Myocyte (in vitro differentiated cells): Measurements from ENCODE around the gene DOCK1. TPM values are rescaled to one million over a fixed set of nuclear protein-coding genes. Genes with fewer than 3 reads are reported as not detected.

Experiments
- DNase-seq: peaks from one replicate; pipeline ENCODE4 v3.0.0-alpha.2; 2012; ENCODE audit warnings: low read depth
- total RNA-seq: library from RNA; depleted of rRNA; stranded (reverse); fragments of >200 nt; gene quantifications from 2 replicates; pipeline ENCODE4 v1.2.3, GENCODE V29; 2014

Gene DOCK1
- total RNA-seq, 1 donor from 2014 or later = 35.1 TPM

DNA sequence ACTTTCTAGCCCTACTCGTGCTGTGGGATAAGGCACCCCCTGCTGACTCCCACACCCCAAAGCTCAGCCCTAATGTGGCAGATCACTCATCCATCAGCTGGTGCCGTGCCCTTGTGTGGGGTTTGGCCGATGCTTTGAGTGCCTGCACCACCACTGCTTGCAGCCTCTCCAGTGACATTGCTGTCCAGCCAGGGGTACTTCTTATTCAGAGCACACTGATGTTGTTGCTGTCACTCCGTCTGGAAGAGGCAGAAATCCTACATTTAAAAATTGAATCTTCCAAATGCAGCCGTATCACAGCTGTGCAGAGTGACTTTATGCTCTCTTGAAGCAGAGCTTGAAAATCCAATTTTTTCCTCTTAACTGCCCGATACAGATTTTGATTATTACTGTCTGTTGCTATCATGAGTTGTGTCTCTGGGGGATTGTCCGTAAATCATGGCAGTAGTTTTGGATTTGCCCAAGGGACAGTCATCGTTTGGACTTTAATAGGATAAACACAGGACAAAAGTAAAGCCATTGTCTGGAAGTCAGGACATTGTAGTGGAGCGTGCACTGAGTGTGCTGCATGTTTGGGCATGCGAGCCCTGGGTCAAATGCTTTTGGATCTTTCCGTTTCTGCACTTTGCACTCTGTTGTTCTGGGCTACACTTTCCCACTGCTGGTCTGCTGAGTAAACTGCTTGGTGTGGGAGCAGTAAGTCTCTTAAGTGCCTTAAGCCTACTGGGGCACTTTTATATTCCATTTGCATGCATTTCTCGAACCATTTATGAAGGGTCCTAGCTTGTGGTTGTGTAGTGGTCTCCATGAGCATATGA is 128.2 kb downstream of the DOCK1 start:
- no peak for DNase-seq

DNA sequence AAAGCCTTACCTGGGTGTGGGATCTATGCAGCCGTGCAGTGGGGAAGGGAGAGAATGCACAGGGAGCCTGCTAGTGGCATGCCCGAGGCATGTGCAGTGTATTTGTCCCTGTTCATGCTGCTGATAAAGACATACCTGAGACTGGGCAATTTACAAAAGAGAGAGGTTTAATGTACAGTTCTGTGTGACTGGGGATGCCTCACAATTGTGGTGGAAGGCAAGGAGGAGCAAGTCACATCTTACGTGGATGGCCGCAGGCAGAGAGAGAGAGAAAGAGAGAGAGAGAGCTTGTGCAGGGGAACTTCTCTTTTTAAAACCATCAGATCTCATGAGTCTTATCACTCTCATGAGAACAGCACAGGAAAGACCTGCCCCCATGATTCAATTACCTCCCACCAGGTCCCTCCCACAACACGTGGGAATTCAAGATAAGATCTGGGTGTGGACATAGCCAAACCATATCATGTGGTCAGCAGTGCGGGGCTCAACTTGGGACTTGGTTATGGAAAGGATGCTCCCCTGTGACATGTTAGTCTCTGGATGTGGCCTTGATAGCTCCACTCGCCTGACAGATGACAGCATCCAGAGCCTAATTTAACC is 128.9 kb downstream of the DOCK1 start:
- no peak for DNase-seq

DNA sequence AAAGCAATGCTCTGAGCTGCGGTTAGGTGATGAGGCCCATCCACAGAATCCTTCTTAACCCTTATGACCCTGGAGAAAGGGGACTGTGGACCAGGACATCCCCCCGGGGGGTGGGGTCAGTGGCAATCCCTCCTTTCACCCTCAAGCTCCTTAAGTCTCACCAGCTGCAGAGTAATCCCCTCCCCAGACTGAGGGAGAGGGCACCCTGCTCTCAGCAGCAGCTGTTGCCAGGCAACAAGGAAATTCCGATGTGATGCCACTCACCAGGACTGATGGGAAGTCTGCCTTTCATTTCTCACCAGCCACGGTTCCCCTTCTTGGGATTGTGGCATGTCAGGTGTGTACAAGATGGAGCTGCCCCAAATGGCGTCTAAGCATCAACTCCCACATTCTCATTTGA is 129.6 kb downstream of the DOCK1 start:
- DNase-seq = no peak

DNA sequence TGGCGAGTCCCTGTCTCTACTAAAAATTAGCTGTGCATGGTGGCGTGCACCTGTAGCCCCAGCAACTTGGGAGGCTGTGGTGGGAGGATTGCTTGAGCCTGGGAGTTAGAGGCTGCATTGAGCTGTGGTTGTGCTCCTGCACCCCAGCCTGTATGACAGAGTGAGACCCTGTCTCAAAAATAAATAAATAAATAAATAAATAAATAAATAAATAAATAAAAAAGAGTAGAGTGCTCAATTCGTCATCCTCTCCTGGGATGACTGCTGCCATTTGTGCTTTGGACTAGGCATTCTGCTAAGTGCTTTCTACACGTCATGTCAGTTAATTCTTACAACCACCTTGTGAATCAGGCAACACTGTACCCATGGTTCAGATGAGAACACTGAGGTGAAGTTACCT is 130.6 kb downstream of the DOCK1 start:
- DNase-seq = no peak

DNA sequence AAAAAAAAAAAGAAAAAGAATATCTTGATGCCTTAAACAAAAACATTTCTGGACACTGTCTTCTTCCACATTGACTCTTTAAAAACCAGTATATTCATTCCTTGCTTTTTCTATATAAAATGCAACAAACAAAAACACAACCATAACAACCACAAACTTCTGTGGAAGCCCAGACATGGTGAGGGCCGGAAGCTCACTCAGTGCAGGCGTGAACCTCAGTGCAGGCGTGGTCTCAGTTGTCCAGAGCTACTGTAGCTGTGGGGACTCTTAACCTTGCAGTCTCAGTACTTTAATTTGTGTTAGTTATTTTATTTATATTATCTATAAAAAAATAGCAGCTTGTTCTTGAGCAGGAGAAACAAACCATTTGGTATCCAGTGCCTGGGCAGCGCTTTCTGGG is 131.8 kb downstream of the DOCK1 start:
- DNase-seq = no peak

DNA sequence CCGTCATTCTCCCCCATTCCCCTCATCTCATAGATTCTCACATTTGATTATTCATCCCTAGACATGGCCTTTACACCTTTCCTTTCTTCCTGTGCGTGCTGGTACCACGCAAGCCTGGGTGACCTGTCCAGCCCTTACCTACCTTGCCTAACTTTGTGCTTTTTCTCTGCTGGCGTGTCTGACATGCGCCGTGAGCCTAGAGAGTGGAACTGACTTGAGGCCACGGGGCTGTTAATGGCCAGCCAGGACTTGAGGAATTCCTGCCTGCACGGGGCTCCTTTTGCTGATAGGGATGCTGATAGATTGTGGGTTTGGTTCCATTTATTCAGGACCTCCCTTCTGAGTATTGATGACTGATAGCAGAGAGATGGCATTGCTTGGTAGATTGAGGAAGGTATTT is 134.2 kb downstream of the DOCK1 start:
- no peak for DNase-seq

DNA sequence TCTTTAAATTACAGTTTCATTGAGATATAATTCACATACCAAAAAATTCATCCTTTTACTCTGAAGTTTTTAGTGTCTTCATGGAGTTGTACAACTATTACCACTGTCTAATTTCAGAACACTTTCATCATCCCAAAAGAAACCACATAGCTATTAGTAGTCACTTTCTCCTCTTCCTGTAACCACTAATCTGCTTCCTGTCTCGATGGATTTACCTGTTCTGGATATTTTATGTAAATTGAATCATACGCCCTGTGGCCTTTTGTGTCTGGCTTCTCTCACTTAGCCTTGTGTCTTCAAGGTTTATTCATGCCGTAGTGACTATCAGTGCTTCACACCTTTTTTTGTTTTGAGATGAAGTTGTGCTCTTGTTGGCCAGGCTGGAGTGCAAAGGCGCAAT is 135.5 kb downstream of the DOCK1 start:
- DNase-seq = no peak

DNA sequence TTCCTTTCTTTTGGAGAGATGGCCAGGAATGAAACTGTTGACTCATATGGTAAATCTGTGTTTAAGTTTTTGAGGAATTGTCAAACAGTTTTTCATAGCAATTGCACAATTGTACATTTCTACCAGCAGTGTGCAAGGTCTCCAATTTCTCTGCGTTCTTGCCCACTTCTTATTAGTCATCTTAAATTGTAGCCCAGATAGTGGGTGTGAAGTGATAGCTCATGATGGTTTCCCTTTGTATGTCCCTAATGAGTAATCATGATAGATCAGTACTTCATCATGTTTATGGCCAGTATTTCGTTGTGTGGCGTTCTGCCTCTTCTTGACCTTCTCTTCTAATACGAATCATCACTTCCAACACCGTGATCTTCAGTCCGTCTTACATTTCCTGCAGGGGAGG is 136.3 kb downstream of the DOCK1 start:
- no peak for DNase-seq

DNA sequence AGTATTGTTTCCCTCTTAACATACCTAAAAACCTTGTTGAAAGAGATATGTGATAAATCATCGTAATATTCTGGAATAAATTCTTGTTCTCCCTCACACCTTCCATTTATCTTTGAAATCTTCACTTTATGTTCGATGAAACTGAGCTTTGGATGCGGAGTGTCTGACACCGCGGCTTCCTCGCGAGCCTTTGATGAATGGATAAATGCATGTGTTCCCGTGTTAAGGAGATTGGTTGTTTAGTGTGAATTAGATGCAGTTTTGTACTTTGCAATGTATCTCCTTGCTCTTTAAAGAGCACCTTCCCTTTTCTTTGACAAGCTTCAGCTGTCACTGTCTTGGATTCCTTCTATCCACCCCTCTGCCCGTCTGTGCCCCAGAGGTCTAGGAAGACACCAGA is 138.1 kb downstream of the DOCK1 start:
- DNase-seq = no peak

DNA sequence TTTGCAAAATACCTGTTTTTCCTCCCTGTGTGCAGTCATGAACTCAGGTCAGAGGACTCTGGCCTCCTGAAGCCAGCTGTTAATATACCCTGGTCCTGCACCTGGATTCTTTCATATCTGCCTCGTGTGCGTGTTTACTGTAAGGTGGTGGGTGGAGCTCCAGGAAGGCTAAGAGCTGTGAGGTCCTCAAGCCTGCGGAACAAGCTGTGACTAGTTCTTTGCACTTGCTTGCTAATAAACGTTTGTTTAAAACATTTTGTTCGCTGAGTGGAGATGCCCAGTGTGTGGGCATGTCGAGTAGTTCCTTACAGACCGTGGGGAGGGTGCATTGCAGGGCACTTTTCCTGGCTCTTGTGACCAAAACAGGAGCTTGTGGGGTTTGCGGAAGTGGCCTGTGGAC is 139.0 kb downstream of the DOCK1 start:
- DNase-seq = no peak

DNA sequence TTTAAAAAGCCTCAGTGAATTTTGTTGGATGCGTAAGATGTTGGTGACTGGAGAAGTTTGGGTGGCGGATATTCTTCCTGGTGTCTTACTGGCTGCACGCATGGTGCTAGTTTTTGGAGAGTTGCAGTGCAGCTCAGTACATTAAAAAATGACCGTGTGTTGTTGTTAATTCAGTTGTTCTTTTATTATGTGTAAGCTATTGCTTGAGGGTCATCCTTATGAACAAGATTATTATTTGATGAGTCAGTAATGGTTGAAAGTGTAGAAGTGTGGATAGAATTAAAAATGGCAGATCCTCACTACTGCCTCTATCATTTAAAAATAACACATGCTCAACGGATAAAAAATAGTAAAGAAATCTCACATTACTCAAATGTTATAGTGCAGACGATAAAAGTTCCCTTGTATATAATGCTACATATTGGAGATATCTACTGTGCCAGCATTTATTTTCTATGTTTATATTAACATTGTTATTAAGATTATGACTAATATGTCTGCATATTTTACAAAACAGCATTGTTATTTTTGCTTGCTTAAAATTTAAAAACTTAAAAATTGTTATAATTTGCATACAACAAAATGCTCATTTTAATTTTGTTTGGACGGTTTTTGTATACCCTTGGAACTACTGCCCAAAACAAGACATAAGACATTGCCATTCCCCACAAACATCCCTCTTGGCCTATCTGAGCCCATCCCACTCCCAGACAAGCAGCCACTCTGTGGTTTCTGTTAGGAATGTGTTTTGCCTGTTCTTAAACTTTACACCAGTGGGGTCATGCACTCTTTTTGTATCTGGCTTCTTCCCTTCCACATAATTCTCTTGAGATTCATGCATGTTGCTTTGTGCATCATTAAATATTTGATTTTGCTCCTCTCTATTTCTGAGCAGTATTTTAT is 142.0 kb downstream of the DOCK1 start:
- DNase-seq = peak; percentile 70

DNA sequence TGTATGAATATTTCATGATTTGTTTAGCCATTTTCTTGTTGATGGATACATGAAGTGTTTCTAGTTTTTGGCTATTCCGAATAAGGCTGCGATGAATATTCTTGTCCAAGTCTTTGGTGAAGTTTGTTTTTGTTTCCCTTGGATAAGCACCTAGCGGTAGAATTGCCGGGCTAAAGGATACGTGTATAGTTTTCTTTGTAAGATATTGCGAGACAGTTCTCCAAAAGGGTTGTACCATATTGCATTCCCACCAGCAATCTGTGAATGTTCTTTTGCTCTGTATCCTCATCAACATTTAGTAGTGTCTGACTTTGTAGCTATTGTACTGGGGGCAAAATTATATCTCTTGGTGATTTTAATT is 142.6 kb downstream of the DOCK1 start:
- DNase-seq = no peak

DNA sequence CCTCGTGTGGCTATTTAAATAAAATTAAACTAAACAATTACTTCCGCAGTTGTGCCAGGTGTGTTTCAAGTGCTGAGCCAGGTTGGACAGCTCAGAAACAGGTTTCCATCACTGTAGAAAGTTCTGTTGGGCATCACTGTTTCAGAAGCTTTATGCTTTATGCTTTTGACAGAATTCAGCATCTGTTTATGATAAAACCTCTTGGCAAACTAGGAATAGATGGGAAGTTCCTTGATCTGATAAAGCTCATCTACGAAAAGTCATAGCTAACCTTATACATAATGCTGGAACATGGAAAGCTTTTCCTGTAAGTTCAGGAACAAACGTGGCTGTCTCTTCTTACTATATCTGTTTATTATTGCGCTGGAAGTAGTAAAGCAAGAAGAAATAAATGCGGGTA is 143.4 kb downstream of the DOCK1 start:
- DNase-seq = no peak

DNA sequence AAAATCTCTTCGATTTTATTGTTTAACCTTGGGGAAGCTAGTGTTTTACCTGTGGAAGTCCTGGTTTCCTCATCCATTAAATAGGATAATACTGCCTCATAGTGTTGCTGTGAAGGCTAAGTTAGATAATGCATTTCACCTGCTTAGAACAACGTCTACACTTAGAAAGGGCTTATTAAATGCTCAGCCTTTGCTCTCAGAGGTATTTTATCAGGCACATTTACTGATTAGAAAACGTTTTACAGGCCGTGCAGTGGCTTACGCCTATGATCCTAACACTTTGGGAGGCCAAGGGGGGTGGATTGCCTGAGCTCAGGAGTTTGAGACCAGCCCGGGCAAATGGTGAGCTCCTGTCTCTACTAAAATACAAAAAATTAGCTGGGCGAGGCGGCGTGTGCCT is 146.8 kb downstream of the DOCK1 start:
- no peak for DNase-seq

DNA sequence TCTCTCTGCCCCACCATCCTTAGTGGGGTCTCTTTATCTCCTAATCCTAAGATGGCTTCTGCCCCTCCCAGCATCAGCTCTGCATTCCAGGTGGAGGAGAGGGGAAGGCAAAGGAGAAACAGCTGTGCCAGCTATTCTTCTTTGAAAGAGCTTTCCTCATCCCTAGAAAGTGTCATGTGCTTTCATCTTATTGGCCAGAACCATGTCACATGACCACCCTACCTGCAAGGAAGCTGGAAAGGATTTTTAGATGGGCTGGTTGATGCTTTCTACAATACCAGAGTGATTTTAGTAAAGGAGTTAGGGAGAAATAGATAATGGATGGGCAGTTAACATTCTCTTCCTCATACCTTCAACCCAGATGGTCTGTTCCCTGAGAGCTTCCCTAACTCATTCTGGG is 150.0 kb downstream of the DOCK1 start:
- no peak for DNase-seq

DNA sequence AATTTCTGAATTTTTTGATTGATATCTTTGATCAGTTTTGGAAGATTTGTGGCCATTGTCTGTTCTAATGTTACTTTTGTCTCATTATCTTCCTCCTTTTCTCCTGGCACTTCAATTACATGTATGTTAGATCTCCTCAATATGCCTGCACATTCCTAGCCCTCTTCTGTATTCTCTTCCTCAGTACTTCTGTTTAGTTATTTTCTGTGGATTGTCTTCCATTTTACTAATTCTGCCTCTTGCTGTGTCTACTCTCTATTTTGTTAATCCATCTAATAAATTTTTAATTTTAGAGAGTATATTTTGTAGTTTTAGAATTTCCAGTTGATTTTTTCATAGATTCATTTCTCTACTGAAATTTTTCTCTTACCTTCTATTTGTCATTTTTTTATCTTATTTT is 154.1 kb downstream of the DOCK1 start:
- DNase-seq = no peak

DNA sequence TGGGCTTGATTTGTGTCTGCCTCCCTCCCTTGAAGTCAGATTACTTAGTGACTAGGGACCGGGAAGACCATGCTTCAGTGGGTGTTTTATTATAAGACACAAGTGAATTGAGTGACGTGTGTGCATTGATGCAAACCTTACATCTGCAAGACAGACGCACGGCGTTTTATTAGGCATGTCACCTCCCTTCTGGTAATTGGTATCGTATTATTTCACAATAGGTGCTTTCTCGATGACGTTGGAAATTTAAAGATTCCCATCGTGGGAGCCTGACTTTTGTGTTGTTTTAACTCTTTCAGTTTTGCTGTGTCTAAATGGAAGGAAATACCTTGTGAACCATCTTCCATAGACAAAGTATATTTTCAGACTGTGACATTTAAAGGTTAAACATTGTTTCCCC is 158.5 kb downstream of the DOCK1 start:
- DNase-seq = no peak

DNA sequence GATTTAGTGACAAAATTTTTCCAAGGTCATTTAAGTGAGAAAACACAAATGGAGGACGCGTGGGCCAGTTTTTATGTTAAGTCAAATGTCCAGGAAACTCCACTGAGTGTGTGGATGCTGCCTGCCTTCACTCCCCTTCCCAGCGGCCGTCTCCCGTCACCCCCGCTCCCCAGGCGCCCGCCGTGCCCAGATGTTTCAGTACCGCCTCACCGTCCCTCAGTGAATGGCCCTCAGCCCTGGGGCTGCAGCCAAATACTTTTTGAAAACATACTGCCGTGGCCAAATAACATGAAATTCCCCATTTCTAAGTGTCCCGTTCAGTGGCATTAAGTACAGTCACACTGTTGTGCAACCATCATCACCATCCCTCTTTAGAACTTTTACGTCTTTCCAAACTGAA is 159.2 kb downstream of the DOCK1 start:
- no peak for DNase-seq

DNA sequence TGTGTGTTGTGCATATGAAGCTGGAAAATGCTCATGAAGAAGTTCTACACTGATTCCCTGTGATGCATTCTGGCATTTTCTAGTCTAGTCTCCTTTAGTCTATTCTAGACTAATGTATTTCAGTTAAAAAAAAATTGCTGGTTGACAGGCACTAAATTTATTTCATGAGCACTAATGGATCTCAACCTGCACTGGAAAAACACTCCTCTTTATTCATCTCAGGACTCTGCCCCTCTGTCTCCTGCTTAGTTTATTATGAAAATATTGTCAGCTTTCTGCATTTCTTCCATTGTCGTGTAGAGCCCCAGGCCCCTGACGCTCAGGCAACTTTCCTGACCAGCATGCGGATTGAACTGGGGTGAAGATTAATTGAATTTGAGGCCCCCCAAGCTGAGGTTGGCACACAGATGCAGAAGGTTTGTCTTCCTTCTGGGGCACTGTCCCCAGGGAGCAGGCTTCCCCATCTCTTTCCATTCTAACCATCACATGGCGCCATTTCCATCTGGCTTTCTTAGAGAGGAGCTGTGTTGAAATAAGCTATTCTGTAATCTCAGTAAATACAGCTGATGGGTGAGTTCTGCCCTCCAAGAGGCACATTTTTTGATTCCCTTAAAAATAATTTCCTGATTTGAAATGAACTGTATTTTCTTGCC is 162.4 kb downstream of the DOCK1 start:
- no peak for DNase-seq

DNA sequence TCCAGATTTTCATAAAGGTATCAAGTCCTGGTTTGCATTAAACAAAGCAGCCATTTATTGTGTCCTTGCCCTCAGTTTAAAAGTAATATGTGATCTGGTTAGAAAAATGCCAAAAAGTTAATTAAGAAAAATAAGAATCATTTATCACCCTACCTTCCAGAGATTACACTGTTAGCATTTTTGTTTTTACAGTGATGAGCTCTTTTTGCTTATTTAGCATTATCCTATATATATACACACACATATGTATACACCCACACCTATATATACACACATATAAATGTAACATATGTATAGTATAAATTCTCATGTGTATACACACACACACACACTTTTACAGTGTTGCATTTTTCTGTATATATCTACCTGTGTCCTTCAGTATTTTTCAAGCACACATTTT is 163.3 kb downstream of the DOCK1 start:
- no peak for DNase-seq

DNA sequence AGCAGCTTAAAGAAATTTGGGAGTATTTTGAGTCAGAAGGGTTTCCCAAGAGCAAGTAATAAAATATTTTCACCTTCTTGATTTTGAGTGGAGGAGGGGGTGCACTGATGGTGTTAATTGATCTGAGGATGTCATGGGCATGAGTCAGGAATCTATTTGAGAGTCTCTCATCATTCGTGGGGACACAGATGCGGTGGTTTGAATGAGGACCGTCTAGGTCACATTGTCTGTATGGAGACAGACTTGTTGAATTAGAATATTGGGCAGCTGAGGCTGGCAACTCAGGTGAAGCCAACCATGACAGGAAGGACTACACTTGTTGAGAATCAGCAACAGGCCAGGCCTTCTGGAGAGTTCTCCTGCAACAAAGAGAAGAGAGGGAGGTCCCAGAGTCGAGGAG is 164.2 kb downstream of the DOCK1 start:
- peak; percentile 60 for DNase-seq

DNA sequence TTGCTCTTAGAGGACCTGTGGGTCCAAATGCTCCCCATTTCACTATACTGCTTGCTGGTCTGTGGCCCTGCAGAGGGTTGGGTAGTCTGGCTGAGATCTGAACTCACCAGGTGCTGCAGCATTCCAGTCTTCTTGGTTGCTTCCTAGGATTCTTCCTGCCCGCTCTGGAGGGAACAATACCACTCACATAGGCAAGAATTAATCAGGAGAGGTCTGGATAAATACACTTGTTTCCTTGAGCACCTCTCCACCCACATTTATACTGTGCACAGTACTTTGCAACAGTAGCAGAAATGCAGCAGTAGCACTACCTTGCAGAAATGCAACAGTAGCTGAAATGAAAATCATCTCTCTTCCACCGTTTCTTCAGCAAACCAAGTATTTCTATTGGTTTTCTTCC is 165.9 kb downstream of the DOCK1 start:
- no peak for DNase-seq
